Measurements from ENCODE around the gene VCL.

DNA sequence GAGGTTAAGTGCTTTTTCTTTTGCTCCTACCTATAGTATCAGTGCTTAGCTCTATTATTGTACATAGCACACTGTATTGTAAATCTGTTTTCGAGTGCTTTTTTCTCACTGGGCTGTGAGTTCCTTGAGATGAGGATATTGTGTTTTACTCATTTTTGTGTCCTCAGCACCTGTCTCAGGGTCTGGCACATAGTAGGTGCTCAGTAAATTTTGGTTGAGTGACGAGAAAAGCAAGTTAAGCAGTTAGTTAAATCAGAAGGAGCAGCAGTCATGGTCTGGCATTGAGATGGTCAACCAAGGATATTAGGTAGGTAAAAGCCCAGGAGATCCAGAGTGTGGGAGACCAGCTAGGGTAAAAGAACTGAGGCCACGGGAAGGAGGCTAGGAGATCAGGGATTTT lies 101.5 kb downstream of the VCL start:
- TF ChIP-seq, protein P1, sequence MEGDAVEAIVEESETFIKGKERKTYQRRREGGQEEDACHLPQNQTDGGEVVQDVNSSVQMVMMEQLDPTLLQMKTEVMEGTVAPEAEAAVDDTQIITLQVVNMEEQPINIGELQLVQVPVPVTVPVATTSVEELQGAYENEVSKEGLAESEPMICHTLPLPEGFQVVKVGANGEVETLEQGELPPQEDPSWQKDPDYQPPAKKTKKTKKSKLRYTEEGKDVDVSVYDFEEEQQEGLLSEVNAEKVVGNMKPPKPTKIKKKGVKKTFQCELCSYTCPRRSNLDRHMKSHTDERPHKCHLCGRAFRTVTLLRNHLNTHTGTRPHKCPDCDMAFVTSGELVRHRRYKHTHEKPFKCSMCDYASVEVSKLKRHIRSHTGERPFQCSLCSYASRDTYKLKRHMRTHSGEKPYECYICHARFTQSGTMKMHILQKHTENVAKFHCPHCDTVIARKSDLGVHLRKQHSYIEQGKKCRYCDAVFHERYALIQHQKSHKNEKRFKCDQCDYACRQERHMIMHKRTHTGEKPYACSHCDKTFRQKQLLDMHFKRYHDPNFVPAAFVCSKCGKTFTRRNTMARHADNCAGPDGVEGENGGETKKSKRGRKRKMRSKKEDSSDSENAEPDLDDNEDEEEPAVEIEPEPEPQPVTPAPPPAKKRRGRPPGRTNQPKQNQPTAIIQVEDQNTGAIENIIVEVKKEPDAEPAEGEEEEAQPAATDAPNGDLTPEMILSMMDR (IDR thresholded peaks at IDR 0.05 in 2 of 3, conservative IDR thresholded peaks at IDR 0.05 in 1 of 3; ENCODE audit: borderline replicate concordance in 1 of 3, insufficient read depth in 1 of 3, low read depth in 2 of 3, low read length in 2 of 3) = no peak
- no peak for TF ChIP-seq RAD21 (IDR thresholded peaks at IDR 0.05; ENCODE audit: low read depth)
- no peak for TF ChIP-seq POLR2AphosphoS5 (IDR thresholded peaks at IDR 0.05; ENCODE audit: low read depth, low read length)
- TF ChIP-seq POLR2A (IDR thresholded peaks at IDR 0.05; ENCODE audit: borderline replicate concordance, extremely low read depth, insufficient read depth, insufficient read length) = no peak
- no peak for TF ChIP-seq EZH2 (IDR thresholded peaks at IDR 0.05)
- TF ChIP-seq JUND (IDR thresholded peaks at IDR 0.05) = no peak
- TF ChIP-seq, protein P2, sequence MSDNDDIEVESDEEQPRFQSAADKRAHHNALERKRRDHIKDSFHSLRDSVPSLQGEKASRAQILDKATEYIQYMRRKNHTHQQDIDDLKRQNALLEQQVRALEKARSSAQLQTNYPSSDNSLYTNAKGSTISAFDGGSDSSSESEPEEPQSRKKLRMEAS (IDR thresholded peaks at IDR 0.05) = no peak
- TF ChIP-seq, protein P3, sequence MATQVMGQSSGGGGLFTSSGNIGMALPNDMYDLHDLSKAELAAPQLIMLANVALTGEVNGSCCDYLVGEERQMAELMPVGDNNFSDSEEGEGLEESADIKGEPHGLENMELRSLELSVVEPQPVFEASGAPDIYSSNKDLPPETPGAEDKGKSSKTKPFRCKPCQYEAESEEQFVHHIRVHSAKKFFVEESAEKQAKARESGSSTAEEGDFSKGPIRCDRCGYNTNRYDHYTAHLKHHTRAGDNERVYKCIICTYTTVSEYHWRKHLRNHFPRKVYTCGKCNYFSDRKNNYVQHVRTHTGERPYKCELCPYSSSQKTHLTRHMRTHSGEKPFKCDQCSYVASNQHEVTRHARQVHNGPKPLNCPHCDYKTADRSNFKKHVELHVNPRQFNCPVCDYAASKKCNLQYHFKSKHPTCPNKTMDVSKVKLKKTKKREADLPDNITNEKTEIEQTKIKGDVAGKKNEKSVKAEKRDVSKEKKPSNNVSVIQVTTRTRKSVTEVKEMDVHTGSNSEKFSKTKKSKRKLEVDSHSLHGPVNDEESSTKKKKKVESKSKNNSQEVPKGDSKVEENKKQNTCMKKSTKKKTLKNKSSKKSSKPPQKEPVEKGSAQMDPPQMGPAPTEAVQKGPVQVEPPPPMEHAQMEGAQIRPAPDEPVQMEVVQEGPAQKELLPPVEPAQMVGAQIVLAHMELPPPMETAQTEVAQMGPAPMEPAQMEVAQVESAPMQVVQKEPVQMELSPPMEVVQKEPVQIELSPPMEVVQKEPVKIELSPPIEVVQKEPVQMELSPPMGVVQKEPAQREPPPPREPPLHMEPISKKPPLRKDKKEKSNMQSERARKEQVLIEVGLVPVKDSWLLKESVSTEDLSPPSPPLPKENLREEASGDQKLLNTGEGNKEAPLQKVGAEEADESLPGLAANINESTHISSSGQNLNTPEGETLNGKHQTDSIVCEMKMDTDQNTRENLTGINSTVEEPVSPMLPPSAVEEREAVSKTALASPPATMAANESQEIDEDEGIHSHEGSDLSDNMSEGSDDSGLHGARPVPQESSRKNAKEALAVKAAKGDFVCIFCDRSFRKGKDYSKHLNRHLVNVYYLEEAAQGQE (IDR thresholded peaks at IDR 0.05; ENCODE audit: low read depth) = no peak
- TF ChIP-seq CEBPB (IDR thresholded peaks at IDR 0.05; ENCODE audit: low read depth) = no peak
- no peak for TF ChIP-seq SP1 (IDR thresholded peaks at IDR 0.05; ENCODE audit: low read depth)
- no peak for TF ChIP-seq ZNF274 (IDR thresholded peaks at IDR 0.05; ENCODE audit: low read depth, low read length)
- TF ChIP-seq EGR1 (IDR thresholded peaks at IDR 0.05; ENCODE audit: low read depth) = no peak
- TF ChIP-seq, protein P4, sequence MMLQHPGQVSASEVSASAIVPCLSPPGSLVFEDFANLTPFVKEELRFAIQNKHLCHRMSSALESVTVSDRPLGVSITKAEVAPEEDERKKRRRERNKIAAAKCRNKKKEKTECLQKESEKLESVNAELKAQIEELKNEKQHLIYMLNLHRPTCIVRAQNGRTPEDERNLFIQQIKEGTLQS (IDR thresholded peaks at IDR 0.05) = no peak
- TF ChIP-seq TCF7L2 (IDR thresholded peaks at IDR 0.05; ENCODE audit: borderline replicate concordance, extremely low read depth, insufficient read depth, insufficient read length) = no peak

Measured in HCT116 (cell line).